PC-9 (cell line): ENCODE measurements around the gene ARL10. TPM values are rescaled to one million over a fixed set of nuclear protein-coding genes. Genes with fewer than 3 reads are reported as not detected.
A peak's percentile ranks its signal among the peaks of the same experiment; 100 is the strongest.

ENCODE experiments used
- BruUV-seq: library from RNA; stranded (reverse); fragments of 400-500 nt; replicated peaks from 2 replicates; lab custom pipeline; 2021; lab: Mats Ljungman, UMichigan
- CTCF ChIA-PET: fragments of 300-600 bp; sonication (Branson Sonifier 250); formaldehyde crosslinking; loops from one replicate; lab custom pipeline; 2022; ENCODE audit warnings: antibody characterized with exemption; lab: Charles Lee
- POLR2A ChIA-PET: fragments of 300-600 bp; sonication (Branson Sonifier 250); formaldehyde crosslinking; loops from one replicate; lab custom pipeline; 2022; ENCODE audit warnings: antibody characterized with exemption; ENCODE audit not compliant: unreplicated experiment; lab: Charles Lee
- DNase-seq, 2 experiments: peaks; one replicate each; pipeline versions ENCODE4 v3.0.0 to v3.0.0-alpha.2; 2015 to 2022; ENCODE audit warnings: mixed read lengths in 1 of 2
- H2AFZ ChIP-seq: fragments of 200-600 bp; sonication (generic); 2 replicates; pipeline ENCODE4 v1.8.1; 2017; ENCODE audit warnings: antibody characterized with exemption
- H3F3A ChIP-seq: fragments of 200-600 bp; sonication (generic); 2 replicates; pipeline ENCODE4 v1.8.1; 2017; ENCODE audit warnings: antibody characterized with exemption, mild to moderate bottlenecking, low read depth; ENCODE audit not compliant: insufficient read depth
- H3K27ac ChIP-seq: fragments of 200-600 bp; sonication (generic); 2 replicates; pipeline ENCODE4 v1.6.1; 2016; ENCODE audit warnings: mixed run types
- H3K27me3 ChIP-seq: fragments of 200-600 bp; sonication (generic); 2 replicates; pipeline ENCODE4 v1.6.1; 2016; ENCODE audit warnings: low read depth, mixed run types; ENCODE audit not compliant: insufficient read depth
- H3K36me3 ChIP-seq: fragments of 200-600 bp; sonication (generic); 2 replicates; pipeline ENCODE4 v1.6.1; 2016; ENCODE audit warnings: low read depth, mixed run types
- H3K4me1 ChIP-seq: fragments of 200-600 bp; sonication (generic); replicated peaks from 2 replicates; pipeline ENCODE4 v1.6.1; 2016; ENCODE audit warnings: mixed run types; ENCODE audit not compliant: insufficient read depth
- H3K4me2 ChIP-seq: fragments of 200-600 bp; sonication (generic); 2 replicates; pipeline ENCODE4 v1.6.1; 2017; ENCODE audit warnings: mixed run types
- H3K4me3 ChIP-seq: fragments of 200-600 bp; sonication (generic); 2 replicates; pipeline ENCODE4 v1.6.1; 2016; ENCODE audit warnings: mixed run types
- H3K79me2 ChIP-seq: fragments of 200-600 bp; sonication (generic); 2 replicates; pipeline ENCODE4 v1.6.1; 2017; ENCODE audit warnings: low read depth, mixed run types
- H3K9me2 ChIP-seq: fragments of 200-600 bp; sonication (generic); 2 replicates; pipeline ENCODE4 v1.8.1; 2017; ENCODE audit warnings: mild to moderate bottlenecking; ENCODE audit not compliant: insufficient read depth
- H3K9me3 ChIP-seq: fragments of 200-600 bp; sonication (generic); 2 replicates; pipeline ENCODE4 v1.8.1; 2016; ENCODE audit warnings: low read depth; ENCODE audit not compliant: insufficient read depth
- H4K20me1 ChIP-seq: fragments of 200-600 bp; sonication (generic); 2 replicates; pipeline ENCODE4 v1.8.1; 2017; ENCODE audit not compliant: insufficient read depth
- CTCF ChIP-seq: fragments of 200-600 bp; sonication (generic); conservative IDR thresholded peaks from 2 replicates; pipeline ENCODE4 v1.6.1; 2017; ENCODE audit warnings: mixed run types, antibody characterized with exemption, mild to moderate bottlenecking, moderate library complexity
- EZH2 ChIP-seq: fragments of 200-600 bp; sonication (generic); IDR thresholded peaks from 2 replicates; pipeline ENCODE4 v1.8.0; 2017; ENCODE audit warnings: antibody characterized with exemption, low read depth
- intact Hi-C: fragments of 100-400 bp; cut with micrococcal nuclease; formaldehyde crosslinking; loops from one replicate; pipeline ENCODE4 v1.10.0; 2022; ENCODE audit not compliant: unreplicated experiment
- microRNA-seq: library from miRNA; unstranded; fragments of <30 nt; microRNA quantifications from one replicate; pipeline ENCODE4 v1.2.0, GENCODE V29; 2021; ENCODE audit warnings: borderline number of aligned reads, borderline replicate concordance
- total RNA-seq: library from RNA; stranded (reverse); gene quantifications from 2 replicates; pipeline ENCODE4 v1.2.3, GENCODE V29; 2021

The ARL10 gene
- total RNA-seq, 1 experiment from 2014 or later: 0.85 TPM

DNA sequence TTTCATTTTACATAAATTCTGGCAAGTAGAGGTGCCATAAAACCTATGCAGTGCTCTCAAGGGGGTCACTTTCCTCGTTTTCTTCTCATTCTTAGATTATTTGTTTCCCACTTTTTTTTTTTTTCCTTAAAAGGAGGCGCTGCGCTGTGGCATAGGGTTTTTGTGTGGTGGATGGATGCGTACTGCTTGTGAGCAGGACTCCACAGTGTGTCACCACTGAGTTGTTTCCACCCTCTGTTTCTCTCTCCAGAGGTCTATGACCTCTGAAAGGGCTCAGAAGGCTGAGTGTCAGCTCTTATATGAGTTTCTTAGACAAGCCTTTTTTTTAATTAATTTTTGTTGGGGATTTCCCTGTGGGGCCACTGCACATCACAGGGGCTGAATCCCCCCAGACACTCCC is 64.7 kb downstream of the ARL10 start:
- Histone ChIP-seq H3K9me3 (peaks cover 10% of the 10 kb centered on the region), H2AFZ (no peak overlapping the region), H3K36me3 (no peaks in the 10 kb centered on the region), H3K27ac (no peak overlapping the region), H3K4me1 (peaks cover 35% of the 10 kb centered on the region), H3K4me2 (no peak overlapping the region), H3K79me2 (no peaks in the 10 kb centered on the region), H3K9me2 (no peaks in the 10 kb centered on the region), H4K20me1 (no peaks in the 10 kb centered on the region), H3F3A (peaks cover 21% of the 10 kb centered on the region), H3K27me3 (no peaks in the 10 kb centered on the region), H3K4me3 (no peak overlapping the region)
- ChIA-PET CTCF (interaction anchor here (0.6 kb wide), 1 partner anchor 18 kb away, joined by 3 read pairs; no protein-coding TSS in a partner anchor), POLR2A (interaction anchor here (0.6 kb wide), 1 partner anchor 64 kb away, joined by 6 read pairs; no protein-coding TSS in a partner anchor)
- no TSS peak for BruUV-seq
- intact Hi-C loops: no loop called here
- peak in 1 of 2 experiments; percentile 26 for DNase-seq
- TF ChIP-seq EZH2 (no peak), CTCF (no peak)

Small RNA genes within 50 kb of the gene (microRNA-seq; reads per million reads assigned to microRNA genes)
- not detected for gene MIR1271

Other genes starting within 250 kb of the ARL10 start
- gene SIMC1, start 127.1 kb upstream of the ARL10 start, total RNA-seq: 6.5 and 7.3 TPM in 2 replicates
- gene KIAA1191, start 3.7 kb upstream of the ARL10 start, total RNA-seq: 115 and 122 TPM in 2 replicates
- gene NOP16, start 23.1 kb downstream of the ARL10 start, total RNA-seq: 31.5 and 35.8 TPM in 2 replicates
- gene HIGD2A, start 23.3 kb downstream of the ARL10 start, total RNA-seq: 133 and 149 TPM in 2 replicates
- 123 and 126 TPM in 2 replicates for gene CLTB, start 51.1 kb downstream of the ARL10 start, total RNA-seq
- gene FAF2, start 82.9 kb downstream of the ARL10 start, total RNA-seq: 41.2 and 59.7 TPM in 2 replicates
- 87.4 and 94.2 TPM in 2 replicates for gene RNF44, start 171.9 kb downstream of the ARL10 start, total RNA-seq
- not detected in 2 replicates for gene CDHR2, start 183.9 kb downstream of the ARL10 start, total RNA-seq
- 7.2 and 11.0 TPM in 2 replicates for gene GPRIN1, start 244.7 kb downstream of the ARL10 start, total RNA-seq